SK-N-SH (cell line): Measurements from ENCODE around the gene ARRDC3. TPM values are rescaled to one million over a fixed set of nuclear protein-coding genes. Genes with fewer than 3 reads are reported as not detected.
"Not testable (repeated sequence)": the region's sequence is repeated elsewhere in the genome, so short reads cannot be mapped to it uniquely, and the experiment has no call there.

ENCODE experiments used
- CTCF ChIA-PET: fragments of 300-600, 350-600 bp; formaldehyde crosslinking; extraction: SDS; loops from one replicate; lab custom pipeline; 2021; lab: Yijun Ruan, JAX
- POLR2A ChIA-PET: fragments of 350-600 bp; sonication (Branson Sonifier 250); formaldehyde crosslinking; extraction: SDS; loops from one replicate; lab custom pipeline; 2020; ENCODE audit warnings: antibody characterized with exemption, inconsistent platforms; lab: Yijun Ruan, JAX
- DNase-seq: peaks from one replicate; pipeline ENCODE4 v3.0.0; 2012
- H2AFZ ChIP-seq: fragments of 200-600 bp; sonication (generic); 2 replicates; pipeline ENCODE4 v1.8.1; 2016; ENCODE audit warnings: antibody characterized with exemption, mild to moderate bottlenecking, low read depth
- H3F3A ChIP-seq: fragments of 200-600 bp; sonication (generic); replicated peaks from 2 replicates; pipeline ENCODE3; 2016; ENCODE audit warnings: antibody characterized with exemption, mild to moderate bottlenecking; ENCODE audit not compliant: insufficient read depth
- H3K27ac ChIP-seq, 2 experiments: fragments of 200-500 bp in 1 of 2; fragments of 200-600 bp in 1 of 2; sonication (Bioruptor generic) in 1 of 2; sonication (generic), shearing (Covaris generic) in 1 of 2; 2 replicates each; pipeline versions ENCODE4 v1.5.1 to v1.6.1; 2014 to 2016; ENCODE audit warnings: low read depth in 2 of 2, inconsistent platforms in 1 of 2, low read length in 1 of 2, mild to moderate bottlenecking in 1 of 2, mixed read lengths in 1 of 2
- H3K27me3 ChIP-seq: fragments of 200-600 bp; sonication (generic), shearing (Covaris generic); 2 replicates; pipeline ENCODE4 v1.6.1; 2016; ENCODE audit warnings: mixed run types; ENCODE audit not compliant: insufficient read depth
- H3K36me3 ChIP-seq, 2 experiments: fragments of 200-500 bp in 1 of 2; fragments of 200-600 bp in 1 of 2; sonication (Bioruptor generic) in 1 of 2; sonication (generic) in 1 of 2; replicated peaks in 1 of 2; 2 replicates each; pipeline versions ENCODE3 to v1.5.1; 2014 to 2016; ENCODE audit warnings: low read length in 1 of 2, mild to moderate bottlenecking in 1 of 2; ENCODE audit not compliant: insufficient read depth in 2 of 2, control insufficient read depth in 1 of 2
- H3K4me1 ChIP-seq, 2 experiments: fragments of 200-500 bp in 1 of 2; fragments of 200-600 bp in 1 of 2; sonication (Bioruptor generic) in 1 of 2; sonication (generic), shearing (Covaris generic) in 1 of 2; 2 replicates each; pipeline versions ENCODE4 v1.5.1 to v1.6.1; 2014 to 2016; ENCODE audit warnings: low read depth in 1 of 2, low read length in 1 of 2, mixed run types in 1 of 2; ENCODE audit not compliant: insufficient read depth in 2 of 2, control insufficient read depth in 1 of 2
- H3K4me2 ChIP-seq: fragments of 200-600 bp; sonication (generic), shearing (Covaris generic); 2 replicates; pipeline ENCODE4 v1.6.1; 2017; ENCODE audit warnings: mixed run types
- H3K4me3 ChIP-seq, 2 experiments: fragments of 200-500 bp in 1 of 2; fragments of 200-600 bp in 1 of 2; sonication (Bioruptor generic) in 1 of 2; sonication (generic), shearing (Covaris generic) in 1 of 2; 2 replicates each; pipeline versions ENCODE4 v1.5.1 to v1.8.1; 2014 to 2016; ENCODE audit warnings: low read depth in 2 of 2, inconsistent platforms in 1 of 2, low read length in 1 of 2, mild to moderate bottlenecking in 1 of 2, mixed read lengths in 1 of 2, moderate library complexity in 1 of 2
- H3K79me2 ChIP-seq: fragments of 200-600 bp; sonication (generic); 2 replicates; pipeline ENCODE4 v1.8.1; 2017; ENCODE audit warnings: mild to moderate bottlenecking; ENCODE audit not compliant: insufficient read depth
- H3K9ac ChIP-seq: fragments of 200-600 bp; sonication (generic); 2 replicates; pipeline ENCODE4 v1.6.1; 2017; ENCODE audit warnings: mixed run types
- H3K9me2 ChIP-seq: fragments of 200-600 bp; sonication (generic); 2 replicates; pipeline ENCODE4 v1.6.1; 2017; ENCODE audit warnings: mixed run types
- H3K9me3 ChIP-seq: fragments of 200-600 bp; sonication (generic); 2 replicates; pipeline ENCODE4 v1.6.1; 2017; ENCODE audit warnings: mixed run types, mild to moderate bottlenecking, moderate library complexity
- H4K20me1 ChIP-seq: fragments of 200-600 bp; sonication (generic); 2 replicates; pipeline ENCODE4 v1.6.1; 2017; ENCODE audit warnings: mild to moderate bottlenecking, mixed run types; ENCODE audit not compliant: insufficient read depth
- CHD2 ChIP-seq: fragments of 150-350 bp; IDR thresholded peaks from 2 replicates; pipeline ENCODE4 v1.6.1; 2018; ENCODE audit warnings: low read length; ENCODE audit not compliant: partially characterized antibody
- CTCF ChIP-seq: fragments of 200-600 bp; sonication (generic); IDR thresholded peaks from 2 replicates; pipeline ENCODE4 v1.6.1; 2017; ENCODE audit warnings: antibody characterized with exemption, mild to moderate bottlenecking, moderate library complexity
- GABPA ChIP-seq: IDR thresholded peaks from 2 replicates; pipeline ENCODE4 v1.4.0; 2012; ENCODE audit warnings: low read depth, mild to moderate bottlenecking
- GATA2 ChIP-seq: sonication (generic); formaldehyde crosslinking; IDR thresholded peaks from 2 replicates; pipeline ENCODE4 v1.5.0; 2020; ENCODE audit warnings: mild to moderate bottlenecking, missing genetic modification reagents
- IRF3 ChIP-seq: fragments of 150-350 bp; IDR thresholded peaks from 2 replicates; pipeline ENCODE4 v1.6.1; 2016; ENCODE audit warnings: mild to moderate bottlenecking, low read depth, low read length
- MEF2A ChIP-seq: IDR thresholded peaks from 2 replicates; pipeline ENCODE4 v1.4.0; 2012; ENCODE audit warnings: low read depth, borderline replicate concordance
- POLR2AphosphoS5 ChIP-seq: IDR thresholded peaks from 2 replicates; pipeline ENCODE4 v1.6.1; 2012; ENCODE audit warnings: low read depth, low read length
- USF2 ChIP-seq: fragments of 150-350 bp; IDR thresholded peaks from 2 replicates; pipeline ENCODE4 v1.6.1; 2017; ENCODE audit warnings: antibody characterized with exemption, low read length, low read depth, borderline replicate concordance
- YY1 ChIP-seq: IDR thresholded peaks from 2 replicates; pipeline ENCODE4 v1.4.0; 2012; ENCODE audit warnings: low read depth, mild to moderate bottlenecking
- WGBS: methylation state at CpG from one replicate; pipeline ENCODE4 v1.1.6; 2017; ENCODE audit warnings: low lambda C conversion rate; 5-methylcytosine and 5-hydroxymethylcytosine counted together
- polyA plus RNA-seq, 3 experiments: library from polyadenylated mRNA; depleted of rRNA; stranded (reverse); fragments of >200 nt; gene quantifications; 2 replicates each; pipeline ENCODE4 v1.2.3, GENCODE V29; 2012

The ARRDC3 gene
- polyA plus RNA-seq, 1 of the 3 experiments (the other 2 are of a cell fraction), result 26.0 TPM

- POLR2A ChIA-PET, result no interaction called here
- Histone ChIP-seq H3K27me3 (no peaks in the 10 kb centered on the region), H3F3A (no peaks in the 10 kb centered on the region), H3K4me1 (0 out of 4 replicates have a peak, but pooled peaks cover 0 to 8% of the 10 kb centered on the region in 2 experiments), H4K20me1 (no peaks in the 10 kb centered on the region), H3K4me3 (no peak overlapping the region), H3K9ac (no peak overlapping the region), H3K79me2 (no peaks in the 10 kb centered on the region), H3K9me3 (no peaks in the 10 kb centered on the region), H3K4me2 (no peak overlapping the region), H3K36me3 (no peaks in the 10 kb centered on the region), H3K9me2 (no peaks in the 10 kb centered on the region), H2AFZ (0 out of 2 replicates have a peak overlapping the region, but pooled peaks have one; percentile 24), H3K27ac (no peak overlapping the region)
- CTCF ChIA-PET, result interaction anchor here (1.2 kb wide), 1 partner anchor 116 kb away, joined by 3 read pairs; no protein-coding TSS in a partner anchor
- WGBS, result 73% methylated on average over 4 of the region's 4 CpGs
- no peak for TF ChIP-seq MEF2A
- TF ChIP-seq USF2, result no peak
- TF ChIP-seq CTCF, result no peak
- no peak for TF ChIP-seq GABPA
- no peak for TF ChIP-seq CHD2
- TF ChIP-seq YY1, result no peak
- TF ChIP-seq POLR2AphosphoS5, result no peak
- no peak for TF ChIP-seq GATA2 (CRISPR knock-in tag)
- no peak for TF ChIP-seq IRF3
- no peak for DNase-seq
Observed at GRCh38 chr5:91328743-91329142, 54.4 kb downstream of the ARRDC3 start.

- POLR2A ChIA-PET, H3K27me3 ChIP-seq, H3K4me3 ChIP-seq, H3K9me3 ChIP-seq, H2AFZ ChIP-seq, CTCF ChIA-PET, H3K27ac ChIP-seq, H3K9me2 ChIP-seq, H3K4me1 ChIP-seq, H3K9ac ChIP-seq, DNase-seq, H4K20me1 ChIP-seq, H3K79me2 ChIP-seq, H3F3A ChIP-seq, H3K36me3 ChIP-seq, H3K4me2 ChIP-seq: not testable (repeated sequence)
- WGBS, result 94% methylated on average over 4 of the region's 4 CpGs
Observed at GRCh38 chr5:91322981-91323380, 60.1 kb downstream of the ARRDC3 start.
